ENCODE results near the gene PPP1R12B.

DNA sequence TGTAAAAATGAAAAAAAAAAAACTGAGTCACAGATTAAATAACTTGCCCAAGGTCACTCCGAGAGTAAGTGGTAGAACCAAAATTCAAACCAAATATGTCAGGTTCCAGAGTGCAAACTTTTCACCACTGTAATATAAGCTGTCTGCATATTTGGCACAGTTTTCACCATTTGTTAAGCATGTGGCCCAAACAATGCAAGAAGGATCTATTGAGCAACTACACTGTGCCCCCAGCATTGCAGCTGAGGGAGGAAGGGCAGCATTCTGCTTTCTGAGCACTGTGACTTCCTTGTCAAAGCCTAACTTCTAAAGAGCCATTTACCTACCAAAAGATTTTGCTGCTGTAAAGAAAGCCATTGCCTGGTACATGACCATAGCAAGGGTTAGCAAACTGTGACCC lies 228.3 kb downstream of the PPP1R12B start:
- TF ChIP-seq CTCF (IDR thresholded peaks at IDR 0.05) (no peak), POLR2AphosphoS5 (IDR thresholded peaks at IDR 0.05) (peak; percentile 80), POLR2A (IDR thresholded peaks at IDR 0.05) (no peak), EP300 (IDR thresholded peaks at IDR 0.05) (no peak)

Data from gastroesophageal sphincter (tissue), 3 donors.